Activated CD8-positive, alpha-beta memory T cell treated with anti-CD3 and anti-CD28 coated beads for 4 hours (primary cell): ENCODE results near the gene GOLT1A.

Experiments used
- DNase-seq, 2 donors: peaks; one replicate each; pipeline ENCODE4 v3.0.0-alpha.2; 2020; ENCODE audit warnings: low read depth in 2 of 2

The GOLT1A gene

GRCh38 chr1:204217648-204218000 is 3.8 kb upstream of the GOLT1A start:
- no peak for DNase-seq

- no peak for DNase-seq
Measured at GRCh38 chr1:204216880-204217647, 3.3 kb upstream of the GOLT1A start.

- no peak for DNase-seq
Measured at GRCh38 chr1:204216236-204216635, 2.4 kb upstream of the GOLT1A start.

GRCh38 chr1:204212715-204213114 is 1.1 kb downstream of the GOLT1A start:
- no peak for DNase-seq

GRCh38 chr1:204211046-204211445 is 2.7 kb downstream of the GOLT1A start:
- no peak for DNase-seq

- DNase-seq = peak; percentile 43 to 52
Measured at GRCh38 chr1:204207136-204207616, 6.6 kb downstream of the GOLT1A start.

GRCh38 chr1:204206121-204206520 is 7.7 kb downstream of the GOLT1A start:
- DNase-seq = no peak

GRCh38 chr1:204205486-204205885 is 8.3 kb downstream of the GOLT1A start:
- no peak for DNase-seq

- DNase-seq = no peak
Measured at GRCh38 chr1:204204944-204205343, 8.8 kb downstream of the GOLT1A start.

- no peak for DNase-seq
Measured at GRCh38 chr1:204203206-204203767, 10.5 kb downstream of the GOLT1A start.

- no peak for DNase-seq
Measured at GRCh38 chr1:204202481-204202880, 11.3 kb downstream of the GOLT1A start.

GRCh38 chr1:204201348-204202040 is 12.3 kb downstream of the GOLT1A start:
- DNase-seq = no peak

GRCh38 chr1:204199579-204199978 is 14.2 kb downstream of the GOLT1A start:
- no peak for DNase-seq

- no peak for DNase-seq
Measured at GRCh38 chr1:204198348-204199340, 15.1 kb downstream of the GOLT1A start.

- DNase-seq = no peak
Measured at GRCh38 chr1:204197068-204197467, 16.7 kb downstream of the GOLT1A start.

- DNase-seq = no peak
Measured at GRCh38 chr1:204196068-204196795, 17.6 kb downstream of the GOLT1A start, which contains the start of gene KISS1. Gene KISS1, minus strand, starts transcription at chr1:204196491. Its CDS starts 3,615 bp downstream, at chr1:204192876.

GRCh38 chr1:204194771-204195170 is 19.0 kb downstream of the GOLT1A start:
- no peak for DNase-seq

GRCh38 chr1:204194080-204194479 is 19.7 kb downstream of the GOLT1A start:
- DNase-seq = no peak

- DNase-seq = no peak
Measured at GRCh38 chr1:204192589-204193352, 21.0 kb downstream of the GOLT1A start.

GRCh38 chr1:204192046-204192445 is 21.7 kb downstream of the GOLT1A start:
- DNase-seq = no peak
